NOMO-1 (cell line): ENCODE data around the gene HIPK3.
A peak's percentile ranks its signal among the peaks of the same experiment; 100 is the strongest.
"Not testable (repeated sequence)": the region's sequence is repeated elsewhere in the genome, so short reads cannot be mapped to it uniquely, and the experiment has no call there.

Experiments
- DNase-seq, 2 experiments: peaks; one replicate each; lab custom pipeline; 2025; ENCODE audit not compliant: unreplicated experiment in 2 of 2; lab: John Stamatoyannopoulos, UW

Gene HIPK3

DNA sequence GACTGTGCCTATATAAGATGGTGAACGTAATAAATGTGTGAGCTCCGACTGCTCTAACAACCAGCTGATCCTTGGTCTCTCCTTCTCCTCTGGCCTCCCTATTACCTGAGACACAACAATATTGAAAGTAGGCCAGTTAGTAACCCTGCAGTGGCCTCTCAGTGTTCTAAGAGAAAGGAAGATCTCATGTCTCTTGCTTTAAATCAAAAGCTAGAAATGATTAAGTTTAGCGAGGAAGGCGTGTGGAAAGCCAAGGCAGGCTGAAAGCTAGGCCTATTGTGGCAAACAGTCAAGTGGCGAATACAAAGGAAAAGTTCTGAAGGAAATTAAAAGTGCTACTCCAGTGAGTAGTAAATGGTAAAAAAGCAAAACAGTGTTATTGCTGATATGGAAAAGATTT is 39.5 kb downstream of the HIPK3 start:
- DNase-seq, result no peak

DNA sequence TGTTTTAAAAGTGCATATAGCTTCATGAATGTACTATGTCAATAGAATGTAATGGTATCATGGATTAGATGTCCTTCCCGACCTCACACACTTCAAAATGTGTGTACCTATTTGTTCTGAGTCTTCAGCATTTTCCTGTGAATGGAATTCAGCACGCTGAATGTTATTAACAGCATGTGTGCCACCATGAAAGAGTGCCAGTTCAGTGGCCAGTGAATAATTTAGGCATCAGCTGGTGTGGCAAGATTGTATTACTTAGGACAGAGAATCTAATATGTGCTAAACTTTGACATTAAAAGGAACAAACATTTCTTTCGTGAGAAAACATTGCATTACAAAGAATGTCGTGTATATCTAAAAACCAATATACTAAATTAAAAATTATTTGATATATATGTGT is 46.4 kb downstream of the HIPK3 start:
- no peak for DNase-seq

DNA sequence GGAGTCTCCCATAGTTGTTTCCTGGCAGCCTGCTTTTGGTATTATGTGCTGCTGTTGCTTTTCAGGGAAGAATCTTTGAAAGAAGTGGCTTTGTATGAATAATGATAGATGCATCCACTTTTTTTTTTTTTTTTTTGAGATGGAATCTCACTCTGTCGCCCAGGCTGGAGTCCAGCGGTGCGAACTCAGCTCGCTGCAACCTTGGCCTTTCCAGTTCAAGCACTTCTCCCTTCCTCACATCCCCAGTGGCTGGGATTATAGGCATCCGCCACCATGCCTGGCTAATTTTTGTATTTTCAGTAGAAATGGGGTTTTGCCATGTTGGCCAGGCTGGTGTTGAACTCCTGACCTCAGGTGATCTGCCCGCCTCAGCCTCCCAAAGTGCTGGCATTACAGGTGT is 49.6 kb downstream of the HIPK3 start:
- not testable (repeated sequence) for DNase-seq

DNA sequence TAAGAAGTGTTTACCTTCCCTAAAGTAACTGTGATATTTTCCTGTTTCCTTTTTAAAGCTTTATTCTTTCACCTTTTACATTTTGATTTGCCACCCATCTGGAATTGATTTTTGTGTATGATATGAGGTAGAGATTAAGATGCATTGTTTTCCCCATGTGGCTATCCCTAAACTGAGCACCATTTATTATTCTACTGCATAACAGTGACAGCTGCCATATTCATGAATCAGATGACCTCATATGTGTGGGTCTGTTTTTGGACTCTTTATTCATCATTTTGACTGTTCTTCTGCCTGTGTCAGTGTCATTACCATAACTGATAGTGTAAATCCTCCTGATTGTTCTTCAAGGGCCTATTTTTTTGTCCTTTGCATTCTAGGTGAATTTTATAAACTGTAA is 50.8 kb downstream of the HIPK3 start:
- DNase-seq, result no peak

DNA sequence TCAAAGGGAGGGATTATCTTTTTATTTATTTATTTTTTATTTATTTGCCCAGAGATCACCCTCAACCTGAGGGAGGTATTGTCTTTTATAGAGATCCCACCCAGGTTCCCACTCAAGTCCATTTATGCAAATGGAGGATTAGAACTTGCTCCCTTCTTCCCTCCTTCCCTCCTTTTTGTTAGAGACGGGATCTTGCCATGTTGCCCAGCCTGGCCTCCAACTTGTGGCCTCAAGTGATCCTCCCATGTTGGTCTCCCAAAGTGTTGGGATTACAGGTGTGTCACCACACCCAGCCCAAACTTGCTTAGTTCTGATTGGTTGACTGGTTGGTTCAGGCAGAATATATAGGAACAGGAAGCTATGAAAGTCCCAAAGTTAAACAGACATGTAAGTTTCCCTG is 51.9 kb downstream of the HIPK3 start:
- DNase-seq, result no peak

DNA sequence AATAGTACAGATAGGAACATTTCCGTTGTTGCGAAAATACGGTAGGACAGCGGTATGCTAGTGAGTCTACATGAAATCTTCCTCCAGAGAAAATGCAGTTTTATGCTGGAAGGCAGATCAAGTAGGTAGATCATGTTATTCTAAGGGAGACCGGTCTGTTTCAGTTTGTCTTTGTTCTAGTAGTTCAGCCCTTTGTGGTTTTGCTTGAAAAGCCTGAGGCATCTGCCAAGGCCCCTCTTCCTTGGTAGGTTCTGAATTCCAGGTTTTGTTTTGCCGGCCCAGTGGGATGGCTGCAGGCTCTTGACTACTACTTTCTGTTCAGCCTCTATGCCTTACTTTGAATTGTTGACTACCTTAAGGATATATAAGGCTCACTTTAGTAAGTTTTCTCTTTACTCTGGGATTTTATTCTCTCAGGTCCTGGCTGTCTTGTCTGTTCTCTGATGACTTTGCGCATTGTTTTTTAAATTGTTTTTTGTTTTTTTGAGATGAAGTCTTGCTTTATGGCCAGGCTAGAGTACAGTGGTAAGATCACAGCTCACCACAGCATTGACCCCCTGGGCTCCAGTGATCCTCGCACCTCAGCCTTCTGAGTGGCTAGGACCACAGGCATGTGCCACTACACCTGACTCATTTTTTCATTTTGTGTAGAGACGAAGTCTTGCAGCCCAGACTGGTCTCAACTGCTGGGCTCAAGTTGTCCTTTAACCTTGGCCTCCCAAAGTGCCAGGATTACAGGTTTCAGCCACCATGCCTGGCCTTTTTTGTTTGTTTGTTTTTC is 53.7 kb downstream of the HIPK3 start:
- DNase-seq, result no peak

DNA sequence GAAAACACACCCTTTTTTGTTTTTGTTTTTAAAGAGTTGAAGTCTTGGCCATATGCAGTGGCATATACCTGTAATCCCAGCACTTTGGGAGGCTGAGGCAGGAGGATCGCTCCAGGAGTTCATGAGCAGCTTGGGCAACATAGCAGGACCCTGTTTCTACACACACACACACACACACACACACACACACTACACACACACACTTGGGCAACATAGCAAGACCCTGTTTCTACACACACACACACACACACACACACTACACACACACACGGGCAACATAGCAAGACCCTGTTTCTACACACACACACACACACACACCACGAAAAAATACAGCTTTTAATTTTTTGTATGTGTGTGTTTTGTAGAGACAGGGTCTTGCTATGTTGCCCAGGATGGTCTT is 54.5 kb downstream of the HIPK3 start:
- no peak for DNase-seq

DNA sequence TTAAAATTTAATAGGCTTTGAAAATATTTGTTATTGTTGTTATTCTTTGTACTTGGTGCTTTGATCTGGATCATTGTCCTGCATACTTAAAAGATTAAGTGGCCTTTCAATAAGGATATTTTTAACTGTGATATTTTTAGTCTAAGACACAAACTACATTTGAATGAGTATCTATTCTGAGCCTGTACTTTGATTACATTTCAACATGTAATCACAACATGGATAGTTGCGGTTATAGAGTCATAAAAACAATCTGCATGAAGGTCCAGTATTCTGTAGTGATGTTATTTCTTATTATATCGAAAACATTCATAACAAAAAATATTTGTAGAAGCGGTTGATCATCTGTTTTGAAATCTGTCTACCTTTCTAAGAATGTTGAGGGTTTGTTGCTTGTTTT is 58.6 kb downstream of the HIPK3 start:
- no peak for DNase-seq

DNA sequence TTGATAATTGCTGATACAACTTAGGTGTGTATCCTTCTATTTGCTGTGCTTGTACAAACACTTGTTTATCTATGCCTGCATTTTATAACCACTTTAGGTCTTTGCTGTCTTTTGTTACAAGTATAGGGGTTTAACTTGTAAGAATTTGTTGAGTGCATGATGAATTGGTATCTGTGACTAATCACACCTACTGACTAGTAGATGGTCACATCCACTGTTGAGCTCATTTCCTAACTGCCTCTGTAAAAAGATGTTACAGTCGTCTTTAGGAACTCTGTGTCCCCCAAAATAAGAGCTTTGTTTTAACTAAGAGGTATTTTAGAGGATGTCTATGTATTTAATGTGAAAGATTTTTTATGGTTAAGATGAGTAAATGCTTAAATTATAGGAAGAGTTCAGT is 60.5 kb downstream of the HIPK3 start:
- DNase-seq, result no peak

DNA sequence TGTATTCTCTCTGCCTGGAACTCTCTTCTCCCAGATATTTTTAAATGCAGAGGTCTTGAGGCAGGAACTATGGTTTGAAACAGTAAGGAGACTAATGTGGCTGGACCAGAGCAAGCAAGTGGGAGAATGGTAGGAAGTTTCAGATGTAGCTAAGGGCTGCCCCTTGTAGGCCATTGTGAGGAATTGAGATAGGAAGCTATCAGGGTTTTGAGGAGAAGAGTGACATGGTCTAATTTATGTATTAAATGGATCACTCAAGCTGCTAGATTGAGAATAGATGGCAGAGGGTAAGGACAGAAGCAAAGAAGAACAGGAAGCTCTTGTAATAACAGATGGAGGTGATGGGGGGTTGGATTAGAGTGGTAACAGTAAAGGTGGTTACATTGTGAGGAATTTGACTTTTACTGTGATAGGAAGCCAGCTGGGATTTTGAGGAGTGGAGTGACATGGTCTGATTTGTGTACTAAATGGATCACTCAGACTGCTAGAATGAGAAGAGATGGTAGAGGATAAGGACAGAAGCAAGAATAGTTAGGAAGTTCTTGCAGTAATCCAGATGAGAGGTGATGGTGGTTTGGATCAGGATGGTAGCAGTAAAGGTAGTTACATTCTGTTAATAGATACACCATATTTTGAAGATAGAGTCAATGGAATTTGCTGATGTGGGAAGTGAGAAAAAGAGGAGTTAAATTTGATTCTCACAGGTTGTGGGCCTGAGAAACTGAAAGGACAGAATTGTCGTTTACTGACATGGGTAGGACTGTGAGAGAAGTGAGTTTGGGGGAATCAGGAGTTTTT is 63.0 kb downstream of the HIPK3 start:
- no peak for DNase-seq

DNA sequence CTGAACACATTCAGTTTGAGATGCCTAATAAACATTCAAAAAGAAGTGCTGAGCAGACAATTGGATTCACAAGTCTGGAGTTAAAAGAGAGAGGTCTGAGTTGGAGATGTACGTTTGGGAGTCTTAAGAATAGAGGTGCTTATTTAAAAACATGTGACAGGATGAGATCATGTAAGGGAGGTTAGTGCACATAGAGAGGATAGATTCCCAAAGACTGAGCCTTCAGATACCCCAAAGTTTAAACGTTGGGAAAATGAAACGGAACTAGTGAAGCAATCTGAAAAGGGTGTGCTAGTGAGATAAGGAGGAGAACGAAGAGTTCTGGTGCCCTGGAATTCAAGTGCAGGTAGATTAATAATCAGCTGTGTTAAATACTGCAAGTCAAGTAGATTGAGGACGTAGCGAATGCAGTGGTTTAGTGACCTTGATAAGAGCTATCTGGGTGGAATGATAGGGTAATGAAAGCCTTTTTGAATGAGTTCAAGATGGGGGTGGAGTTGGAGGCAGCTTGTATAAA is 63.7 kb downstream of the HIPK3 start:
- DNase-seq, result no peak

DNA sequence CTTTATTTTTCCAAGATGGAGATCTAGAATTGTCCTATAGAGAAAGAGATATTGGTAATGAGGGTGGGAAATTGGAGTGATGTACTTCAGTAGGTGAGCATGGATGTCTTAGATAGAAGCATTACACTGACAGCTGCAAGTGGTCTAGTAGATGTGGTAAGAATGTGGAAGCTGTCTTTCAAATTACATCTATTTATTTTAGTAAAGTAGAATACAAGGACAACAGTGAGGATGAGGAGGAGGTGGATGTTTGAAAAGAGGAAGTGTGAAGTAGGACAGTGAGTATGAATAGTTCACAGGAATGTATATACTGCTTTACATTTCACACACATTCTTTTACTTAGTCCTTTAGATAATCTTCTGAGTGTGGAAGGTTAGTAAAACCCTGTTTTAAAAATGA is 64.2 kb downstream of the HIPK3 start:
- DNase-seq, result peak in 1 of 2 experiments; percentile 47

DNA sequence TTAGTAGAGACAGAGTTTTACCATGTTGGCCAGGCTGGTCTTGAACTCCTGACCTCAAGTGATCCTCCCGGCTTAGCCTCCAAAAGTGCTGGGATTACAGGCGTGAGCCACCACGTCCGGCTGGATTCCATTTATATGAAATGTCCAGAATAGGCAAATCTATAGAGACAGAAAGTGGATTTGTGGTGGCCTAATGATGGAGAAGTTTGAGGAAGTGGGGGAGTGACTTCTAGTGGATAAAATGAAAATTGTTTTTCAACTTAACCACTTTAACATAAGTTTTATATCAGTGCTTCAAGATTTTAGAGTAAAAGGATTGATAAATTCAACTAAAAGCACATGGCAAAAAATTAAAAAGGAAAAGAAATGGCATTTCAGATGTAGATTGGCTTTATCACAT is 66.2 kb downstream of the HIPK3 start:
- DNase-seq, result peak in 1 of 2 experiments; percentile 18

DNA sequence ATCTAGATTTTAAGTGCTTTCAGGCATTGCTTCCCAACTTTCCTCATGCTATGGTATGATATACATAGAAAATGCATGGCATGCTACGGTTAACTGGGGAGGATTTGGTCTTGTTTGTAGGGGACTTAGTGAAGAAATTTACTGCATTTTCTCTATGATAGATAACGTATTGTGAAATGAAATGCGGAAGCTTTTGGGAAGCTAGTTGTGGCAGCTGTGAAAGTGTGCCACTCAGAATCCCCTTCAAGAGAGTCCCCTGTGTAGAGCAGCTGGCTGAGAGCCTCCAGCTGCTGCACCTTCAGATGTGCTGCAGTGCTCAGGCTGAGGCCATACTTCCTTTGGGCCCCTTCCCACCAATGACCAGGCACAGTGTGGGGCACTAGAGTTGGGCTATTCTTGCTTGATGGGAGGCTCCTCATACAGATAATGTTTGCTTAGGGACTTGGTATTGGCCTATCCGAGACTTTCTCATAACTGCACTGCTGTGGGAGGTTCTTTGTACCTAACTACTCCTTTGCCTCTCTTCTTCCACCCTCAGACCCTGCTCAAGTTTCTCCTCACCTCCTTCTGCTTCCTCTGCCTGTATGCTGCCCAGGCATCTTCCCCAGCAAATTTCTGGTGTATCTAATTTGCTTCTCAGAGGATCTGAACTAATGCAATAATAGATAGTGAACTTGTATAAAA is 67.3 kb downstream of the HIPK3 start:
- DNase-seq, result peak; percentile 18 to 71

DNA sequence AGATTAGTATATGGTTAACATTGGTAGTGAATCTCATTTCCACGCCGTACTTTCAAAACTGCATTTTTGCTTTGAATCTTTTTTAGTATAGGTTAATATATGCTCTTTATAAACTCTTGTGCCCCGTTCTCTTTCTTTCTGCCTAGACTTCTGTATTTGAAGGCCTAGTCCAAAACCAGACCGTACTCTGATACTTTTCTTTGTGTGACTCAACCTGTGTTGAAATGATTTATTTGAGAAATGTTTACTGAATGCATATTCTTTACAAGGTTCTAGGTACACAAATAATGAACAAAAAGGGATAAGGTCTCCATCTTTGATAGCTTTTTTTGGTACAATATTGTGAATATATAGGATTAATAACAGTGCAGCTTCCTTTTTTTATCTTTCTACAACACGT is 68.3 kb downstream of the HIPK3 start:
- no peak for DNase-seq

DNA sequence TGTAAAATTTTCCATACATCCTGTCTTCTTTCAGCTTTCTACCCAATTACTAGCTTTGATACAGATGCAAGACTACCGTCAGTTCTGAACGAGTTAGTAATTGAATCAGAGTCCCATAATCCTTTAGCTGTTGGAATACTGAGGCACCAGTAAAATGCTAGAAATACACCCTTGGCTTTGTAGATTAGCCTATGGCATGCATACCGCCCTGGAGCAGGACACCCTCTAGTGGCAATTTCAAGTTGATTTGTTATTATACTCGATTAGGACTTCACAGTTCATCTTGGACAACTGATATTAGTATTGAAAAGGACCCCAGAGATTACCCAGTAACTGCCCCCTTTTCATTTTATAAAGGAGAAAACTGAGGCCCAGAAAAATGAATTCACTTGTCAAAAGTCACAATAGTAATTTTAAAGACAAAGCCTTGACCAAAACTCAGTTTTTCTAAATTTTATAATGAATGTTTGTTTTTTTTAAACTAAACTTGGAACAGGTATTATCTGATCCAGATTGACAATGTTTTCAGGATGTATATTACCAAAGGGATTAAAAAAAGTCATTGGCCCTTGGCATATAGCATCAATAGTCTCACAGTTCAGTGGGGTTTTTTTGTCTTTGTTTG is 72.6 kb downstream of the HIPK3 start:
- peak; percentile 57 to 61 for DNase-seq

DNA sequence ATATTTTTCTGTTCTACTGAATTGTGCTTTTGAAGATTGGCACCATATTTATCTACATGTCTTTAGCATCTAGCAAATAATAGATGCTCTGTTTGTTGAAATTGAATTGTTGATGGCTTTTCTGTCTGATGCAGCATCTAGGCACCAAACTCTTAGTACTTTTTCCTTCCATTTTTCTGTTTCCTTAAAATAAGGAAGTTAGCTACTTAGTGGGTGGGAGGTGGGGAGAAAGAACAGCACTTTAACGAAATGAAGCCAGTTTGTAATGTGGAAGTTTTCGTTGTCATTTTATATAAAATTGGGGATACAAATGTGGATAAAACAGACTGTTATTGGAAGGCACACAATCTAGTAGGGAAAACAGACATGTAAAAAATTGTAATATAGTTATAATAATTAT is 76.6 kb downstream of the HIPK3 start:
- peak; percentile 48 to 57 for DNase-seq

DNA sequence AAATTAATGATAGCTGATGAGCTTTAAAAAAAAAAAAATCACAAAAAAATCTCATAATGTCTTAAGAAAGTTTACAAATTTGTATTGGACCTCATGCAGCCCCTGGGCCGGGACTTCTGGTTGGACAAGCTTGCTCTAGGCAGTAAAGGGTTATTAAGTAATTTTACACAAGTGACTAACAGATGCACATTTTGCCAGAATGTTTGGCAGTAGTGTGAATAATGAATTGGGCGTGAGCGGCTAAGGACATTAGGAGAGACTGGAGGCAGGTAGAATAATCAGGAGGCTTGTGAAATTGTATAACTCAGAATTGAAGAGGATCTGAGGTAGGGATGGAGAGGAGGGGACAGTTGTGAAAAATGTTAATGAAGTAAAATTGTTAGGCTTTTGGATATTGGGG is 77.4 kb downstream of the HIPK3 start:
- DNase-seq, result no peak

DNA sequence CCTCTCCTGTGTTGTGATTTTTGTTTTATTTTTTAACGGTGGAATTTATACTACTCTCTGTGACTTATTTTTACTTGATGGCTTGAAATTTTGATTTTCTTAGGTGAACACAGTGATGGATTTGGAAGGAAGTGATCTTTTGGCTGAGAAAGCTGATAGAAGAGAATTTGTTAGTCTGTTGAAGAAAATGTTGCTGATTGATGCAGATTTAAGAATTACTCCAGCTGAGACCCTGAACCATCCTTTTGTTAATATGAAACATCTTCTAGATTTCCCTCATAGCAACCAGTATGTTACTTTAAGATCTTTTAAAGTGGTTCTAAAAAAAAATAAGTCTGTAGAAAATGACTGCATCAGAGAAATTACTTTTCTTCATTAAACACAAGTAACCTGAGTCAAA is 82.1 kb downstream of the HIPK3 start:
- no peak for DNase-seq

DNA sequence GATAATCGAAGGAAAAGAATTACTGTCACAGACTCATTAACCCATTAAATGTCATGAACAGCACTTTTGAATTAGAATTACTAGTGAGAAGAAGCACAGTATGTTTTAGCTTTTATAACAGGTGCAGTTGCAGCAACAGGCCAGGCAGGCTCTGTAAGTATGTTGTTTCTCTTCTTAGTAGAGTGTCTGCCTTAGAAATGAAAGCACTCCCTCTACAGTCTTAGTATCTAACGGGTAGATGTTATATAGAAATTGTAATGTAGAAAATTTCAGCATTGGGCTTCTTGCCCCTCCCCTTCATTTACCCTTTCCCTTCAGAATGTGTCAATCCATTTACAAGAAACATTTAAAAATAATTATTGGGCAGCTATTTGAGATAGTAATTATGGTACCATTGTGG is 87.4 kb downstream of the HIPK3 start:
- DNase-seq, result no peak

DNA sequence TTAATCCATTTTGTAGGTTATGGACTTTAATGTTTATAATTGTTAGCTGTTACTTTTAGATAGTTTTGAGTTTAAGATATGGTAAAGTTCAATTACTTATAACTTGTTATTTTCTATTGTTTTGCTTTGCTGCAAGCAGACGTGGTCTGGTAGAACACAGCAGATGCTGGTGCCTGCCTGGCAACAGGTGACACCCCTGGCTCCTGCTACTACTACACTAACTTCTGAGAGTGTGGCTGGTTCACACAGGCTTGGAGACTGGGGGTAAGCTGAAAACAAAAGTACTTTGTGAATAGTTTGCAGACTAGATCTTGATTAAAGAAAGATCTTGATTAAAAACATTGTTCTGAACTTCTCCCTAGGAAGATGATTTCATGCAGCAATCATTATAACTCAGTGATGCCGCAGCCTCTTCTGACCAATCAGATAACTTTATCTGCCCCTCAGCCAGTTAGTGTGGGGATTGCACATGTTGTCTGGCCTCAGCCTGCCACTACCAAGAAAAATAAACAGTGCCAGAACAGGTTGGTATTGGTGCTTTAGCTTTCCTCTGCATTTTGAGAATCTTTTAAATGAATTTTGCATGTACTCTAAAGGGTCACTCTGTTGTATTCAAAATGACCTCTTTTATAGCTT is 90.4 kb downstream of the HIPK3 start:
- no peak for DNase-seq
